ENCODE results near the gene USP20. TPM values are rescaled to one million over a fixed set of nuclear protein-coding genes. Genes with fewer than 3 reads are reported as not detected.

Gene USP20
- total RNA-seq, 4 donors from 2014 or later = 23.9 to 61.8 (median 52.0) TPM

- WGBS, 2 donors = 47 to 51% methylated on average over 2 of the region's 2 CpGs
- Histone ChIP-seq H3K27me3 (no peaks in the 10 kb centered on the region), H3K4me1 (peaks cover 20 to 25% of the 10 kb centered on the region in 2 donors), H3K36me3 (no peaks in the 10 kb centered on the region), H3K27ac (peak overlapping the region; percentile 47 to 64 (median 63)), H3K9me3 (no peaks in the 10 kb centered on the region), H3K4me3 (replicated peaks in 1 of 3) (no peak overlapping the region)
- DNase-seq = no peak
- TF ChIP-seq POLR2A (IDR thresholded peaks at IDR 0.05) = no peak
- TF ChIP-seq, protein P1, sequence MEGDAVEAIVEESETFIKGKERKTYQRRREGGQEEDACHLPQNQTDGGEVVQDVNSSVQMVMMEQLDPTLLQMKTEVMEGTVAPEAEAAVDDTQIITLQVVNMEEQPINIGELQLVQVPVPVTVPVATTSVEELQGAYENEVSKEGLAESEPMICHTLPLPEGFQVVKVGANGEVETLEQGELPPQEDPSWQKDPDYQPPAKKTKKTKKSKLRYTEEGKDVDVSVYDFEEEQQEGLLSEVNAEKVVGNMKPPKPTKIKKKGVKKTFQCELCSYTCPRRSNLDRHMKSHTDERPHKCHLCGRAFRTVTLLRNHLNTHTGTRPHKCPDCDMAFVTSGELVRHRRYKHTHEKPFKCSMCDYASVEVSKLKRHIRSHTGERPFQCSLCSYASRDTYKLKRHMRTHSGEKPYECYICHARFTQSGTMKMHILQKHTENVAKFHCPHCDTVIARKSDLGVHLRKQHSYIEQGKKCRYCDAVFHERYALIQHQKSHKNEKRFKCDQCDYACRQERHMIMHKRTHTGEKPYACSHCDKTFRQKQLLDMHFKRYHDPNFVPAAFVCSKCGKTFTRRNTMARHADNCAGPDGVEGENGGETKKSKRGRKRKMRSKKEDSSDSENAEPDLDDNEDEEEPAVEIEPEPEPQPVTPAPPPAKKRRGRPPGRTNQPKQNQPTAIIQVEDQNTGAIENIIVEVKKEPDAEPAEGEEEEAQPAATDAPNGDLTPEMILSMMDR (IDR thresholded peaks at IDR 0.05) = no peak
- intact Hi-C loops (cut with DNase I) = no loop called here
Observed at GRCh38 chr9:129845373-129845772, 10.1 kb downstream of the USP20 start.

DNA sequence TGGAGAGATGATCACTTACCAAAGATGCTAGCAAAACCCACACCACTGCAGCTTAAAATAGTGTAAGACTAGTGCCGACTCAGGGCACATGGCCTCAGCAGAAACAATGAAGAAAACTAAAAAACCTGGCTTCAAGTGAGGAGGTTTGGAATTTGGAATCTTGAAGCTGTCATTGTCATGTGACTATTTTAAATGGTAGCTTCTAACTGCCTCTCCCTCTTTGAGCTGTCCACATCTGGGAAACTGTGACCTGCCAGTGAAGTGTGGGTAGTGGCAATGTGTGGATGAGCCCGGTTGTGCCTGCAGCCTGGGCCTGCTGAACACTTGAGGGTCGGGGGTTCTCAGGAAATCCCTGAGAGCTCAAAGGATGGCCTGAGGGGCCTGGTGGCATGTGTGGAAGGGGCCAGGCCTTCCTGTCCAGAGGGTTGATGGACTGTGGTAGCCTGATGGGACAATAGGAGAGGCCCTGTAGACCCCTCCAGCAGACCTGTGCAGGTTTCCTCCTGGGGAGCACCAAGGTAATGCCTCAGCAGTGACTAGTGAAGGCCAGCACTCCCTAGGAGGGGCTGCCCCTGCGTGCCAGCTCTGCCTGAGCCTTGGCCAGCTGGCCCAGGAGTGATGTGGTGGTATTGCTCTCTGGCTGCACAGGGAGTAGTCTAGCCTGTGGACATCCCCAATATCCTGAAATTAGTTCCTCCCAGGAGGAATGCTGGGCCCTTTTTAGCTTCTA lies 13.6 kb downstream of the USP20 start:
- H3K4me3 ChIP-seq (replicated peaks in 1 of 3) = no peak overlapping the region
- peaks cover 13 to 14% of the 10 kb centered on the region in 2 donors for H3K36me3 ChIP-seq
- H3K9me3 ChIP-seq = no peaks in the 10 kb centered on the region
- TF ChIP-seq, protein P1 (IDR thresholded peaks at IDR 0.05) = no peak
- TF ChIP-seq POLR2A (IDR thresholded peaks at IDR 0.05) = no peak
- WGBS, 2 donors = 51 to 82% methylated on average over 3 of the region's 4 CpGs
- H3K4me1 ChIP-seq = peaks cover 38 to 54% of the 10 kb centered on the region in 2 donors
- no peaks in the 10 kb centered on the region for H3K27me3 ChIP-seq
- H3K27ac ChIP-seq = peak overlapping the region; percentile 86 to 95 (median 94)
- intact Hi-C loops (cut with DNase I) = no loop called here
- DNase-seq = no peak

DNA sequence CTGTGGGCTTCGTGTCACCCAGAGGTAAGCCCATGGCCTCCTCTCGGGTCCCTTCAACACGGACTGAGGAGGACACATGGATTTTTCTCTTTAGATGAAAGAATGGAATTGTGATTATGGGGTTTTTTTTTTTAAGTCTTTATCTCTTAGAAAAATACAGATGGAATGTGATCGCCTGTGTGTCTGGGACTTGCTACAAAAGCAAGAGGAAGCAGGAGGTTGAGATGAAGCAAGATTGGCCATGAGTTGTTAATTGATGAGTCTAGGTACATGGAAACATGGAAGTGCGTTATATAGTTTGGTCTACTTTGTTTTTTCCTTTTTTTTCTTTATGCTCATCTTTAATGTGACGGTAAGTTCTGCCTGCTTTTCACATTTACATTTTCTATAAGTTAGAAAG lies 14.6 kb downstream of the USP20 start:
- WGBS, 2 donors = 85 to 89% methylated on average over 6 of the region's 6 CpGs
- Histone ChIP-seq H3K27me3 (no peaks in the 10 kb centered on the region), H3K9me3 (no peaks in the 10 kb centered on the region), H3K36me3 (peaks cover 13 to 14% of the 10 kb centered on the region in 2 donors), H3K27ac (peak overlapping the region; percentile 86 to 95 (median 94)), H3K4me3 (replicated peaks in 1 of 3) (no peak overlapping the region), H3K4me1 (peaks cover 31 to 51% of the 10 kb centered on the region in 2 donors)
- DNase-seq = no peak
- intact Hi-C loops (cut with DNase I) = no loop called here
- TF ChIP-seq, protein P1 (IDR thresholded peaks at IDR 0.05) = no peak
- no peak for TF ChIP-seq POLR2A (IDR thresholded peaks at IDR 0.05)

- no peaks in the 10 kb centered on the region for H3K27me3 ChIP-seq
- no peaks in the 10 kb centered on the region for H3K9me3 ChIP-seq
- H3K4me3 ChIP-seq (replicated peaks in 1 of 3) = no peak overlapping the region
- intact Hi-C loops (cut with DNase I) = no loop called here
- TF ChIP-seq, protein P1 (IDR thresholded peaks at IDR 0.05) = no peak
- TF ChIP-seq POLR2A (IDR thresholded peaks at IDR 0.05) = no peak
- 35 to 42% methylated on average over 6 of the region's 6 CpGs for WGBS, 2 donors
- H3K4me1 ChIP-seq = peaks cover 22 to 41% of the 10 kb centered on the region in 2 donors
- peak; percentile 89 for DNase-seq
- peak overlapping the region; percentile 88 to 95 (median 94) for H3K27ac ChIP-seq
- H3K36me3 ChIP-seq = peaks cover 17 to 19% of the 10 kb centered on the region in 2 donors
Observed at GRCh38 chr9:129850821-129851550, 15.7 kb downstream of the USP20 start.

DNA sequence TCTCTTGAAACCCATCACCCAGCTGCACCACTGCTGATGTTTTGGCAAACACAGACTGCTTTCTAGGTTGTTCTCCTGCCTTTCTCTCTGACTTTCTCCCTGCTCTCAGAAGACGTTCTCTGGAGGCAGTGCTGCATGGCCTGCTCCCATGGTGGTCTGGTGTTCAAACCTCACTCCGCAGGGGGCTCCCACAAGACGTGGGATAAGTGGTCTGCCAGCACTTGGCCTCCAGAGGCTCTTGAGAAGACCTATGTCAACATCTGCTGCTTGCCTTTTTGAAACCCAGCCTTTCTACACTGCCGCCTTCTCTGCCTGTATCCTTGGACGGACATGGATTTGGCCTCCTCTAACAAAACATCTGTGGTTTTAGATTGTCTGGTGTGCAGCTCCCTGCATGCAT lies 16.6 kb downstream of the USP20 start:
- 31 to 49% methylated on average over 5 of the region's 5 CpGs for WGBS, 2 donors
- no peak overlapping the region for H3K4me3 ChIP-seq (replicated peaks in 1 of 3)
- H3K27me3 ChIP-seq = no peaks in the 10 kb centered on the region
- peak; percentile 64 to 74 for DNase-seq
- peaks cover 22 to 41% of the 10 kb centered on the region in 2 donors for H3K4me1 ChIP-seq
- intact Hi-C loops (cut with DNase I) = no loop called here
- peaks cover 17 to 25% of the 10 kb centered on the region in 2 donors for H3K36me3 ChIP-seq
- H3K9me3 ChIP-seq = no peaks in the 10 kb centered on the region
- peak overlapping the region; percentile 88 to 94 (median 88) for H3K27ac ChIP-seq
- TF ChIP-seq POLR2A (IDR thresholded peaks at IDR 0.05) = no peak
- TF ChIP-seq, protein P1 (IDR thresholded peaks at IDR 0.05) = no peak

Data from thyroid gland (tissue), 4 donors.